ENCODE measurements around the gene ILF3.
A peak's percentile ranks its signal among the peaks of the same experiment; 100 is the strongest.

The ILF3 gene

GRCh38 chr19:10678813-10679212, 24.7 kb downstream of the ILF3 start:
- DNase-seq = no peak

GRCh38 chr19:10679743-10680142, 25.6 kb downstream of the ILF3 start:
- no peak for DNase-seq

- DNase-seq = no peak
These were observed 26.5 kb downstream of the ILF3 start for GRCh38 chr19:10680545-10681135.

GRCh38 chr19:10681658-10682057, 27.5 kb downstream of the ILF3 start:
- DNase-seq = no peak

GRCh38 chr19:10682397-10683063, 28.4 kb downstream of the ILF3 start:
- no peak for DNase-seq

GRCh38 chr19:10683064-10683426, 28.9 kb downstream of the ILF3 start:
- no peak for DNase-seq

GRCh38 chr19:10683582-10683981, 29.4 kb downstream of the ILF3 start:
- no peak for DNase-seq

- no peak for DNase-seq
These were observed 31.1 kb downstream of the ILF3 start for GRCh38 chr19:10685210-10685609.

GRCh38 chr19:10686193-10686592, 32.0 kb downstream of the ILF3 start:
- DNase-seq = no peak

GRCh38 chr19:10686661-10687517, 32.7 kb downstream of the ILF3 start:
- DNase-seq = no peak

- no peak for DNase-seq
These were observed 33.6 kb downstream of the ILF3 start for GRCh38 chr19:10687518-10688288.

GRCh38 chr19:10688545-10689280, 34.6 kb downstream of the ILF3 start:
- no peak for DNase-seq

- no peak for DNase-seq
These were observed 36.2 kb downstream of the ILF3 start for GRCh38 chr19:10690341-10690781.

GRCh38 chr19:10691178-10691881, 37.2 kb downstream of the ILF3 start:
- DNase-seq = no peak

GRCh38 chr19:10691883-10692282, 37.7 kb downstream of the ILF3 start:
- DNase-seq = no peak

GRCh38 chr19:10692673-10693264, 38.6 kb downstream of the ILF3 start:
- no peak for DNase-seq

- no peak for DNase-seq
These were observed 40.7 kb downstream of the ILF3 start for GRCh38 chr19:10694706-10695307.

GRCh38 chr19:10695401-10696398, 41.6 kb downstream of the ILF3 start:
- DNase-seq = peak; percentile 91

- peak; percentile 42 for DNase-seq
These were observed 45.6 kb downstream of the ILF3 start for GRCh38 chr19:10699650-10700335.

All from NCI-H446 treated with DMSO at 0.1 percent for 48 hours (cell line).